ENCODE measurements around the gene VPS37D. TPM values are rescaled to one million over a fixed set of nuclear protein-coding genes. Genes with fewer than 3 reads are reported as not detected.

Gene VPS37D
- total and polyA plus RNA-seq, 2 experiments from 2014 or later, result 5.6 to 9.5 TPM

- Histone ChIP-seq H4K20me1 (ENCODE audit: insufficient read depth, poor library complexity, severe bottlenecking) (no peaks in the 10 kb centered on the region), H3K4me2 (no peak overlapping the region)
Measured at GRCh38 chr7:73635428-73636200, 32.0 kb upstream of the VPS37D start.

GRCh38 chr7:73638911-73639310, 28.7 kb upstream of the VPS37D start:
- H3K4me2 ChIP-seq, result no peak overlapping the region
- no peak overlapping the region for H2AFZ ChIP-seq
- H3K9me2 ChIP-seq (replicated peaks; ENCODE audit: insufficient read depth), result no peaks in the 10 kb centered on the region
- no peaks in the 10 kb centered on the region for H4K20me1 ChIP-seq (ENCODE audit: insufficient read depth, poor library complexity, severe bottlenecking)
- WGBS (ENCODE audit: low lambda C conversion rate, missing lambda C conversion rate), result 88% methylated on average over 3 of the region's 3 CpGs
- H3K27me3 ChIP-seq, result no peaks in the 10 kb centered on the region
- no peak for DNase-seq (ENCODE audit: low spot score)
- no peaks in the 10 kb centered on the region for H3K9me3 ChIP-seq (ENCODE audit: low read depth)
- no peaks in the 10 kb centered on the region for H3K36me3 ChIP-seq (replicated peaks; ENCODE audit: insufficient read depth, low read depth)
- no peaks in the 10 kb centered on the region for H3K79me2 ChIP-seq
- no peak overlapping the region for H3K4me3 ChIP-seq
- no peak overlapping the region for H3K27ac ChIP-seq
- TF ChIP-seq EZH2phosphoT487 (IDR thresholded peaks at IDR 0.05; ENCODE audit: low read depth, severe bottlenecking, unreplicated experiment), result no peak
- TF ChIP-seq, protein P1, sequence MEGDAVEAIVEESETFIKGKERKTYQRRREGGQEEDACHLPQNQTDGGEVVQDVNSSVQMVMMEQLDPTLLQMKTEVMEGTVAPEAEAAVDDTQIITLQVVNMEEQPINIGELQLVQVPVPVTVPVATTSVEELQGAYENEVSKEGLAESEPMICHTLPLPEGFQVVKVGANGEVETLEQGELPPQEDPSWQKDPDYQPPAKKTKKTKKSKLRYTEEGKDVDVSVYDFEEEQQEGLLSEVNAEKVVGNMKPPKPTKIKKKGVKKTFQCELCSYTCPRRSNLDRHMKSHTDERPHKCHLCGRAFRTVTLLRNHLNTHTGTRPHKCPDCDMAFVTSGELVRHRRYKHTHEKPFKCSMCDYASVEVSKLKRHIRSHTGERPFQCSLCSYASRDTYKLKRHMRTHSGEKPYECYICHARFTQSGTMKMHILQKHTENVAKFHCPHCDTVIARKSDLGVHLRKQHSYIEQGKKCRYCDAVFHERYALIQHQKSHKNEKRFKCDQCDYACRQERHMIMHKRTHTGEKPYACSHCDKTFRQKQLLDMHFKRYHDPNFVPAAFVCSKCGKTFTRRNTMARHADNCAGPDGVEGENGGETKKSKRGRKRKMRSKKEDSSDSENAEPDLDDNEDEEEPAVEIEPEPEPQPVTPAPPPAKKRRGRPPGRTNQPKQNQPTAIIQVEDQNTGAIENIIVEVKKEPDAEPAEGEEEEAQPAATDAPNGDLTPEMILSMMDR (IDR thresholded peaks at IDR 0.05; ENCODE audit: poor library complexity), result no peak
- no peak for TF ChIP-seq EZH2 (IDR thresholded peaks at IDR 0.05; ENCODE audit: borderline replicate concordance)
- no peaks in the 10 kb centered on the region for H3K4me1 ChIP-seq (ENCODE audit: insufficient read depth)

More at GRCh38 chr7:73635428-73636200, 32.0 kb upstream of the VPS37D start:
- Histone ChIP-seq H3K9me2 (replicated peaks; ENCODE audit: insufficient read depth) (no peaks in the 10 kb centered on the region), H3K9me3 (ENCODE audit: low read depth) (no peaks in the 10 kb centered on the region), H3K27me3 (no peaks in the 10 kb centered on the region), H2AFZ (no peak overlapping the region), H3K27ac (no peak overlapping the region), H3K36me3 (replicated peaks; ENCODE audit: insufficient read depth, low read depth) (no peaks in the 10 kb centered on the region), H3K4me3 (no peak overlapping the region), H3K79me2 (no peaks in the 10 kb centered on the region), H3K4me1 (ENCODE audit: insufficient read depth) (no peaks in the 10 kb centered on the region)
- TF ChIP-seq EZH2phosphoT487 (IDR thresholded peaks at IDR 0.05; ENCODE audit: low read depth, severe bottlenecking, unreplicated experiment) (no peak), EZH2 (IDR thresholded peaks at IDR 0.05; ENCODE audit: borderline replicate concordance) (no peak)
- TF ChIP-seq, protein P1 (IDR thresholded peaks at IDR 0.05; ENCODE audit: poor library complexity), result no peak
- 91% methylated on average over 8 of the region's 8 CpGs for WGBS (ENCODE audit: low lambda C conversion rate, missing lambda C conversion rate)
- DNase-seq (ENCODE audit: low spot score), result no peak

DNA sequence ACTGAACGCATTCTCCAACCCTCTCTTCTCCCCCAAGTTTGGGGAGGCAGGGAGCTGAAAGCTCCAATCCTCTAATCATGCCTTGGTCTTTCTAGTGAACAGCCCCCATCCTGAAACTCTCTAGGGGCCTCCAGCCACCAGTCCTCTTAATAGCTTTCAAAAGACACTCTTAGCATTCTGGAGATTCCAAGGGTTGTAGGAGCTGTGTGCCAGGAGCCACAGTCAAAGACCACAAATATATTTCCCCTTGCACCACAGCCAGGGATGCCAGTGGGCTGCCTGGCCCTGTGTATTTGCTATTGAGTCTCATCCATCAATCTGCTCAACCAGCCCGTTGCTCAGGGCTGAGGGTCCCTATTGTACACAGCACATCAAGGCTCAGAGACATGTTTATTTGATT, 24.8 kb upstream of the VPS37D start:
- Histone ChIP-seq H3K27ac (no peak overlapping the region), H2AFZ (no peak overlapping the region), H3K9me3 (ENCODE audit: low read depth) (no peaks in the 10 kb centered on the region), H3K4me2 (no peak overlapping the region), H3K36me3 (replicated peaks; ENCODE audit: insufficient read depth, low read depth) (no peaks in the 10 kb centered on the region), H3K4me3 (no peak overlapping the region), H3K27me3 (peaks cover 11% of the 10 kb centered on the region), H4K20me1 (ENCODE audit: insufficient read depth, poor library complexity, severe bottlenecking) (no peaks in the 10 kb centered on the region), H3K9me2 (replicated peaks; ENCODE audit: insufficient read depth) (no peaks in the 10 kb centered on the region), H3K79me2 (no peaks in the 10 kb centered on the region), H3K4me1 (ENCODE audit: insufficient read depth) (peaks cover 6% of the 10 kb centered on the region)
- TF ChIP-seq EZH2 (IDR thresholded peaks at IDR 0.05; ENCODE audit: borderline replicate concordance) (no peak), EZH2phosphoT487 (IDR thresholded peaks at IDR 0.05; ENCODE audit: low read depth, severe bottlenecking, unreplicated experiment) (no peak)
- TF ChIP-seq, protein P1 (IDR thresholded peaks at IDR 0.05; ENCODE audit: poor library complexity), result no peak
- no peak for DNase-seq (ENCODE audit: low spot score)
- 86% methylated on average over 2 of the region's 2 CpGs for WGBS (ENCODE audit: low lambda C conversion rate, missing lambda C conversion rate)
